B cell (primary cell): ENCODE data around the gene CTNNA3. TPM values are rescaled to one million over a fixed set of nuclear protein-coding genes. Genes with fewer than 3 reads are reported as not detected.

Source experiments
- ATAC-seq: fragments of 200-7000 bp; cut with Tn5 transposase; one replicate; pipeline ENCODE4 v1.10.0; 2021; ENCODE audit warnings: low read depth, mild to moderate bottlenecking, moderate number of reproducible peaks, moderate library complexity
- CTCF ChIA-PET: fragments of 350-600 bp; sonication (Branson Sonifier 250); formaldehyde crosslinking; loops from one replicate; lab custom pipeline; 2021; ENCODE audit warnings: antibody characterized with exemption, inconsistent platforms; lab: Charles Lee
- POLR2A ChIA-PET: fragments of 350-600 bp; sonication (Branson Sonifier 250); formaldehyde crosslinking; loops from one replicate; lab custom pipeline; 2021; ENCODE audit warnings: antibody characterized with exemption; lab: Charles Lee
- DNase-seq: peaks from one replicate; pipeline ENCODE4 v3.0.0; 2013
- H2AFZ ChIP-seq: 2 replicates; pipeline ENCODE4 v1.6.1; 2012; ENCODE audit warnings: mild to moderate bottlenecking, low read depth, low read length; ENCODE audit not compliant: insufficient read depth, poor library complexity, severe bottlenecking
- H3K27ac ChIP-seq, 2 donors: 1 replicate in 1 of 2; 2 replicates in 1 of 2; pipeline ENCODE4 v1.5.1; 2012 to 2013; ENCODE audit warnings: low read length in 2 of 2, mild to moderate bottlenecking in 2 of 2, moderate library complexity in 1 of 2
- H3K27me3 ChIP-seq, 4 experiments: fragments of 200-600 bp in 1 of 4; sonication (generic) in 1 of 4; replicated peaks in 1 of 4; 1 replicate in 2 of 4; 2 replicates in 2 of 4; pipeline versions ENCODE4 v1.6.1 to v1.7.0; 2013 to 2016; ENCODE audit warnings: low read length in 3 of 4, mild to moderate bottlenecking in 2 of 4, mixed read lengths in 1 of 4, moderate library complexity in 1 of 4; ENCODE audit not compliant: insufficient read depth in 4 of 4, control insufficient read depth in 3 of 4; ENCODE audit errors: control extremely low read depth in 1 of 4
- H3K36me3 ChIP-seq, 2 experiments: replicated peaks in 1 of 2; 1 replicate in 1 of 2; 2 replicates in 1 of 2; pipeline versions ENCODE4 v1.6.1 to v1.7.1; 2013; ENCODE audit warnings: low read length in 1 of 2; ENCODE audit not compliant: insufficient read depth in 2 of 2, control insufficient read depth in 1 of 2; ENCODE audit errors: control extremely low read depth in 1 of 2, extremely low read depth in 1 of 2
- H3K4me1 ChIP-seq, 2 donors: fragments of 200-600 bp in 1 of 2; sonication (generic) in 1 of 2; 1 replicate in 1 of 2; 2 replicates in 1 of 2; pipeline versions ENCODE4 v1.5.1 to v1.6.1; 2013 to 2017; ENCODE audit warnings: low read length in 2 of 2; ENCODE audit not compliant: control insufficient read depth in 2 of 2, insufficient read depth in 2 of 2
- H3K4me2 ChIP-seq: replicated peaks from 2 replicates; pipeline ENCODE3; 2012; ENCODE audit warnings: mild to moderate bottlenecking, low read depth, low read length; ENCODE audit not compliant: poor library complexity, severe bottlenecking
- H3K4me3 ChIP-seq, 5 experiments: fragments of 200-600 bp in 1 of 5; sonication (generic) in 1 of 5; 1 replicate in 3 of 5; 2 replicates in 2 of 5; pipeline versions ENCODE4 v1.5.1 to v1.7.0; 2011 to 2016; ENCODE audit warnings: low read length in 4 of 5, mild to moderate bottlenecking in 4 of 5, low read depth in 2 of 5, control low read depth in 1 of 5, moderate library complexity in 1 of 5; ENCODE audit not compliant: insufficient read depth in 1 of 5; ENCODE audit errors: control extremely low read depth in 1 of 5, extremely low read depth in 1 of 5
- H3K79me2 ChIP-seq: fragments of 200-600 bp; sonication (generic); one replicate; pipeline ENCODE4 v1.6.0; 2016; ENCODE audit warnings: low read length; ENCODE audit not compliant: control insufficient read depth, insufficient read depth
- H3K9ac ChIP-seq: fragments of 200-600 bp; sonication (generic); 2 replicates; pipeline ENCODE4 v1.6.1; 2017; ENCODE audit warnings: mild to moderate bottlenecking, low read length, moderate library complexity
- H3K9me3 ChIP-seq, 3 donors: one replicate each; pipeline versions ENCODE4 v1.6.1 to v1.7.1; 2013; ENCODE audit warnings: low read length in 2 of 3; ENCODE audit not compliant: control insufficient read depth in 2 of 3, insufficient read depth in 1 of 3; ENCODE audit errors: control extremely low read depth in 1 of 3
- H4K20me1 ChIP-seq: 2 replicates; pipeline ENCODE4 v1.6.0; 2012; ENCODE audit warnings: mild to moderate bottlenecking, low read length; ENCODE audit not compliant: insufficient read depth, control insufficient read depth, poor library complexity, severe bottlenecking
- H3K27ac Mint-ChIP-seq: one replicate; pipeline ENCODE4 v1.8.0; 2021; ENCODE audit warnings: mixed read lengths
- H3K27me3 Mint-ChIP-seq: one replicate; pipeline ENCODE4 v1.8.0; 2021; ENCODE audit warnings: mixed read lengths
- H3K4me1 Mint-ChIP-seq: one replicate; pipeline ENCODE4 v1.8.0; 2021; ENCODE audit warnings: mixed read lengths
- H3K4me3 Mint-ChIP-seq: one replicate; pipeline ENCODE4 v1.8.0; 2021; ENCODE audit warnings: mixed read lengths
- H3K9me3 Mint-ChIP-seq: one replicate; pipeline ENCODE4 v1.8.0; 2022; ENCODE audit warnings: mixed read lengths; ENCODE audit not compliant: insufficient read depth
- CTCF ChIP-seq: fragments of 200-600 bp; IDR thresholded peaks from one replicate; pipeline ENCODE4 v1.8.0; 2022; ENCODE audit warnings: antibody characterized with exemption, mild to moderate bottlenecking
- EZH2 ChIP-seq: IDR thresholded peaks from 2 replicates; pipeline ENCODE4 v1.6.1; 2012; ENCODE audit warnings: borderline replicate concordance, low read depth, mild to moderate bottlenecking, moderate library complexity, low read length; ENCODE audit not compliant: insufficient read depth, poor library complexity, severe bottlenecking
- WGBS: methylation state at CpG from one replicate; pipeline ENCODE4 v1.1.5; 2013; ENCODE audit warnings: missing lambda C conversion rate; ENCODE audit not compliant: insufficient coverage; 5-methylcytosine and 5-hydroxymethylcytosine counted together
- intact Hi-C: fragments of 100-400 bp; cut with micrococcal nuclease; formaldehyde crosslinking; loops from one replicate; pipeline ENCODE4 v1.10.0; 2022
- polyA minus RNA-seq: library from RNA; depleted of rRNA, polyadenylated mRNA; stranded (reverse); fragments of >200 nt; gene quantifications from 2 replicates; pipeline ENCODE4 v1.2.3, GENCODE V29; 2012
- polyA plus RNA-seq: library from polyadenylated mRNA; depleted of rRNA; stranded (reverse); fragments of >200 nt; gene quantifications from 2 replicates; pipeline ENCODE4 v1.2.3, GENCODE V29; 2012
- total RNA-seq, 2 donors: library from RNA; stranded (reverse); fragments of 120-200 nt in 1 of 2; gene quantifications; 1 replicate in 1 of 2; 2 replicates in 1 of 2; pipeline versions ENCODE4 v1.2.3 to v1.2.4, GENCODE V29; 2013 to 2022

CTNNA3 gene
- not detected in 2 replicates for total RNA-seq
- 0.75 TPM for total RNA-seq (2013)
- 0.01 TPM in 1 of 2 replicates, not detected in the other for polyA plus RNA-seq
- polyA minus RNA-seq: 0.43 and 0.77 TPM in 2 replicates

DNA sequence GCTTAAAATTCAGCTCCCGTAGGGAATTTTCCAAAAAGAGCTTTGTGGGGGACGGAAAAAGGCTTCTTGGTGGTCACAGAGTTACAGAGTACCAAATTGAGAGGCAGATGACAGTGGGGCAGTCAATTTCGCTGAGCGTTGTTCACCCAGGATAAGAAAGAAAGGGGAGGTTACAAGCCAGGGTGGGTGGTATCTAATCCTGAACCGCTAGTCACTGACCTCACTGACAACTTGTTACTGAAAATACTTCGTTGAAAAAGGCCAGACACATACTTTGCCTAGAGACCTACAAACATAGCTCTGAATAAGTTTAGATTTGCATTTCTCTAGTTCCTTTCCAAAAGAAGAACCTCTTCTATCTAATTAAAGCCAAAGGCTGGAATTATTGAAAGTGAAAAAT is at the start of gene CTNNA3:
TSS of gene CTNNA3 (minus strand) at position 167 of the 400 bp plus-strand sequence.
- H3K4me1 Mint-ChIP-seq: no peaks in the 10 kb centered on the region
- no peak within 1 kb of the TSS for H3K27ac ChIP-seq
- no peaks in the 10 kb centered on the region for H3K9me3 Mint-ChIP-seq
- H3K79me2 ChIP-seq: no peaks in the 10 kb centered on the region
- no peak within 1 kb of the TSS for H3K27ac Mint-ChIP-seq
- TF ChIP-seq EZH2 (no peak), CTCF (no peak)
- no peak within 1 kb of the TSS for H3K4me3 Mint-ChIP-seq
- CTCF ChIA-PET: interaction anchor here (0.6 to 6.8 kb wide), 11 partner anchors 13 to 607 kb away, joined by 3 to 512 read pairs (median 6); partner anchors contain the start of gene SIRT1
- no peaks in the 10 kb centered on the region for H3K36me3 ChIP-seq
- peaks cover 39% of the 10 kb centered on the region for H3K27me3 Mint-ChIP-seq
- no peak within 1 kb of the TSS for H2AFZ ChIP-seq
- intact Hi-C loops: loop anchor here (2.0 kb wide), 1 partner anchor 29 kb away; no protein-coding TSS in a partner anchor
- WGBS: 58% methylated on average over 4 of the region's 6 CpGs
- ATAC-seq: no peak
- H3K27me3 ChIP-seq: peaks cover 0 to 9% (median 0%) of the 10 kb centered on the region in 4 experiments
- no peak for DNase-seq
- no peak within 1 kb of the TSS for H3K9ac ChIP-seq
- no peaks in the 10 kb centered on the region for H3K4me1 ChIP-seq
- POLR2A ChIA-PET: no interaction called here
- H3K9me3 ChIP-seq: no peaks in the 10 kb centered on the region
- no peak within 1 kb of the TSS for H3K4me3 ChIP-seq
- H4K20me1 ChIP-seq: no peaks in the 10 kb centered on the region
- no peak within 1 kb of the TSS for H3K4me2 ChIP-seq

DNA sequence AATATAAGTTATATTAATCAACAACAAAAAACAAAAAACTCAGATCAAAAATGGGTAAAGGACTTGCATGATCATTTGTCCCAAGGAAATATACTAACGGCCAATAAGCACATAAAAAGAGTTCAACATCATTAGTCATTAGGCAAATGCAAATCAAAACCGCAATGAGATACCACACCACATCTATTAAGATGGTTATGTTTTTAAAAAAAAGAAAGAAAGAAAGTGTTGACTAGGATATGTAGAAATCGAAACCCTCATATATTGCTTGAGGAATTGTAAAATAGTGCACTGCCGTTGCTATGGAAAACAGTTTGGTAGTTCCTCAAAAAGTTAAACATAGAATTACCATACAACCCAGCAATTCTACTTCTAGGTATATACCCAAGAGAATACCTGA is 39.4 kb upstream of the CTNNA3 start:
- Histone ChIP-seq H3K27ac (no peak overlapping the region), H3K9me3 (no peaks in the 10 kb centered on the region), H3K4me3 (no peak overlapping the region), H3K27me3 (peaks cover 0 to 10% (median 0%) of the 10 kb centered on the region in 4 experiments), H3K4me2 (no peak overlapping the region), H2AFZ (no peak overlapping the region), H3K79me2 (no peaks in the 10 kb centered on the region), H3K36me3 (no peaks in the 10 kb centered on the region), H4K20me1 (no peaks in the 10 kb centered on the region), H3K9ac (no peak overlapping the region), H3K4me1 (no peaks in the 10 kb centered on the region)
- ATAC-seq (no peak), DNase-seq (no peak)
- CTCF ChIA-PET: no interaction called here
- POLR2A ChIA-PET: no interaction called here
- Mint-ChIP-seq H3K4me1 (peaks cover 1% of the 10 kb centered on the region), H3K4me3 (no peak overlapping the region), H3K9me3 (no peaks in the 10 kb centered on the region), H3K27ac (no peak overlapping the region), H3K27me3 (peaks cover 17% of the 10 kb centered on the region)
- intact Hi-C loops: no loop called here
- TF ChIP-seq CTCF: no peak
- TF ChIP-seq EZH2: no peak
- no CpG with 5 or more reads among the region's 4 CpGs for WGBS
